Stimulated activated CD4-positive, alpha-beta T cell treated with anti-CD3 and anti-CD28 coated beads, Interleukin-4, amount 100 ng/mL, for 24 hours (primary cell): ENCODE results near the gene HRC.
"Not testable (repeated sequence)": the region's sequence is repeated elsewhere in the genome, so short reads cannot be mapped to it uniquely, and the experiment has no call there.

ENCODE experiments used
- DNase-seq: peaks from one replicate; pipeline ENCODE4 v3.0.0-alpha.2; 2020

The HRC gene

GRCh38 chr19:49155005-49155819, at the start of gene HRC:
Gene HRC, minus strand, starts transcription at chr19:49155396. Its CDS starts 159 bp downstream, at chr19:49155237.
- no peak for DNase-seq

- no peak for DNase-seq
Observed at GRCh38 chr19:49201042-49201441, 45.8 kb upstream of the HRC start.

GRCh38 chr19:49200238-49200862, 45.2 kb upstream of the HRC start:
- peak; percentile 15 for DNase-seq

GRCh38 chr19:49196527-49197240, 41.5 kb upstream of the HRC start:
- no peak for DNase-seq

GRCh38 chr19:49194408-49194807, 39.2 kb upstream of the HRC start:
- DNase-seq = no peak

GRCh38 chr19:49193822-49194394, 38.7 kb upstream of the HRC start:
- DNase-seq = no peak

- DNase-seq = no peak
Observed at GRCh38 chr19:49190781-49191180, 35.6 kb upstream of the HRC start.

GRCh38 chr19:49189259-49189658, 34.1 kb upstream of the HRC start:
- DNase-seq = no peak

GRCh38 chr19:49188626-49189200, 33.5 kb upstream of the HRC start:
- DNase-seq = no peak

- DNase-seq = no peak
Observed at GRCh38 chr19:49186108-49186507, 30.9 kb upstream of the HRC start.

GRCh38 chr19:49182848-49183375, 27.7 kb upstream of the HRC start:
- no peak for DNase-seq

GRCh38 chr19:49182010-49182847, 27.0 kb upstream of the HRC start:
- not testable (repeated sequence) for DNase-seq

GRCh38 chr19:49180659-49181058, 25.5 kb upstream of the HRC start:
- DNase-seq = no peak

GRCh38 chr19:49173198-49173597, 18.0 kb upstream of the HRC start:
- DNase-seq = no peak

GRCh38 chr19:49168421-49168820, 13.2 kb upstream of the HRC start:
- no peak for DNase-seq

GRCh38 chr19:49167857-49168409, 12.7 kb upstream of the HRC start:
- no peak for DNase-seq

- DNase-seq = no peak
Observed at GRCh38 chr19:49165865-49166301, 10.7 kb upstream of the HRC start.

- no peak for DNase-seq
Observed at GRCh38 chr19:49165111-49165750, 10.0 kb upstream of the HRC start.

- DNase-seq = no peak
Observed at GRCh38 chr19:49161987-49162386, 6.8 kb upstream of the HRC start.

- DNase-seq = no peak
Observed at GRCh38 chr19:49160450-49161189, 5.4 kb upstream of the HRC start.
